RPMI7951 (cell line): ENCODE data around the gene RGL2. TPM values are rescaled to one million over a fixed set of nuclear protein-coding genes. Genes with fewer than 3 reads are reported as not detected.
A peak's percentile ranks its signal among the peaks of the same experiment; 100 is the strongest.
"Not testable (repeated sequence)": the region's sequence is repeated elsewhere in the genome, so short reads cannot be mapped to it uniquely, and the experiment has no call there.

Experiments
- DNase-seq: peaks from one replicate; pipeline ENCODE4 v3.0.0-alpha.2; 2012; ENCODE audit warnings: low read depth
- total RNA-seq: library from RNA; depleted of rRNA; stranded (reverse); fragments of >200 nt; shearing (Covaris generic); gene quantifications from 2 replicates; pipeline ENCODE4 v1.2.3, GENCODE V29; 2014

RGL2 gene
- total RNA-seq, 1 experiment from 2014 or later = 24.3 TPM

GRCh38 chr6:33273924-33274902, 24.5 kb downstream of the RGL2 start:
- no peak for DNase-seq

- DNase-seq = no peak
These were observed 25.4 kb downstream of the RGL2 start for GRCh38 chr6:33273129-33273923.

GRCh38 chr6:33272275-33273128, 26.2 kb downstream of the RGL2 start:
- DNase-seq = no peak

- DNase-seq = peak; percentile 99
These were observed 27.1 kb downstream of the RGL2 start, which contains the start of the genes RPS18 and VPS52 for GRCh38 chr6:33271468-33272274. Gene RPS18 (plus strand): TSS chr6:33272075. CDS start chr6:33272120, 45 bp downstream. Gene VPS52 (minus strand): TSS chr6:33271876. CDS start chr6:33271675, 201 bp downstream.

- DNase-seq = no peak
These were observed 27.6 kb downstream of the RGL2 start for GRCh38 chr6:33271117-33271467.

GRCh38 chr6:33264015-33264414, 34.7 kb downstream of the RGL2 start:
- DNase-seq = no peak

GRCh38 chr6:33262490-33262889, 36.3 kb downstream of the RGL2 start:
- not testable (repeated sequence) for DNase-seq

- no peak for DNase-seq
These were observed 39.7 kb downstream of the RGL2 start for GRCh38 chr6:33259032-33259431.

- no peak for DNase-seq
These were observed 44.2 kb downstream of the RGL2 start for GRCh38 chr6:33254591-33254990.

DNA sequence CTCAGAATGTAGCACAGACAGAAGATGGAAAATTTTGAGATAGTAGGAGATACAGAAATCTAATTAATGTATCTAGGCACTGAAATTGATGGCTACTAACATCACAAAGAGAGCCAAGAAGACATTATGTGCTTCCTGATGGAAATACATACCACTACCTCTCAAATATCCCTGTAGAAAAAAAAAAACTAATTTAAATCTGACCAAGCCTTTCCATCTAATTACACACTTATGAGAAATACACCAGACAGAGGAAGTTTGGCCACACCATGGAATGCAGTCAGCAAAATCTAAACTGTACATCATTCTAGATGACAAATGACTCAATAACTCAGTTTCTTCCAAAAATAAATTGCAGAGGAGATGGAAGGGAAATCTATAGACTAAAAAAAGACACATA, 46.0 kb downstream of the RGL2 start:
- DNase-seq = peak; percentile 30

DNA sequence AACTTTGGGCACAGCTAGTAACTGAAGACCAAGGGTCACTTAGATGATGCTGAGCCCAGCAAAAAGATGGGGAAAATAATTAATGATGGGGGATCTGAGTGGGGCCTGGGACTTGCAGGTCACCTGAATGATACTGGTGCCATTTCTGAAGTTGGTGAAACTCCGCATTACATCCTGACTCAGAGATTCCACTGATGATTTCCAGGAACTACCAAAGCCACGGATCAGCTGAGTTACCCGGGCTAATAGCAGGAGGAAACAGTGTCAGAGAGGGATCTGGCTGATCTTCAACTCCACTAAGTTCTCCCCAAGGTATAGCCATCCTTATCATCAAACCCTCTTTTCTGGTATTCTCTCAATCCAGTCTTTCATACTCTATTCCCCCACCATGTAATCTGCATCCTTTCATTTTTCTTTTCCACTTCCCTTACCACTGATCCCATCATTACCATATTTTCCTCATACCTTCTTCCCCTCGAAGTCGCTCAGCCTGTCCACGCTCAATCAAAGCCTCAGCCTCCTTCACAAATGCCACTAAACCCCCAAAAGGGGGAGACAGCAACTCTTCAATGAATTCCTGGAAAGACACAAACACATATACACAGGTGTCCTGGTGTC, 47.2 kb downstream of the RGL2 start:
- DNase-seq = peak; percentile 18

- no peak for DNase-seq
These were observed 48.0 kb downstream of the RGL2 start for GRCh38 chr6:33250731-33251130.

GRCh38 chr6:33249732-33250630, 48.8 kb downstream of the RGL2 start:
- peak; percentile 95 for DNase-seq

GRCh38 chr6:33248932-33249731, 49.6 kb downstream of the RGL2 start:
- peak; percentile 100 for DNase-seq

DNA sequence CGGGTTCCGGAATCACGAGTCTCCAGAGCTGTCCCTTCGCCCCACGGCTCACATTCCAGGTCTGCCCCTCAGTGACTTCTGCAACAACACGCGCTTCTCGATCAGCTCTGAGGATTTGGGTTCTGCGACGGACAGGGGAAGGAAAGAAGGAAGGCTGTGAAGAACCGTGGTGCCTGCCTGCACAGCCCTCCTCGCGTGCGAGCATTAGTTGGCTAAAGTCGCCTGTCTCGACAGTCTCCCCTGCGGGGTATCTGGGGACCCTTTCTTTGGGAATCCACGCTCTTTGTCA, 50.2 kb downstream of the RGL2 start:
- peak; percentile 57 for DNase-seq

- DNase-seq = peak; percentile 81
These were observed 50.6 kb downstream of the RGL2 start for GRCh38 chr6:33247977-33248642.

- no peak for DNase-seq
These were observed 55.3 kb downstream of the RGL2 start for GRCh38 chr6:33243476-33243875.

GRCh38 chr6:33241968-33242367, 56.8 kb downstream of the RGL2 start:
- no peak for DNase-seq
